HEK293 (cell line): Measurements from ENCODE around the gene ZNF518B.

Source experiments
- KLF1 ChIP-seq: fragments of 450-650 bp; formaldehyde crosslinking; IDR thresholded peaks from 2 replicates; pipeline ENCODE4 v1.5.1; 2016; ENCODE audit warnings: missing biosample characterization, missing genetic modification characterization
- KLF10 ChIP-seq: fragments of 450-650 bp; IDR thresholded peaks from 2 replicates; pipeline ENCODE4 v1.5.1; 2018; ENCODE audit warnings: missing biosample characterization, mild to moderate bottlenecking, missing genetic modification characterization
- MZF1 ChIP-seq: fragments of 450-650 bp; formaldehyde crosslinking; IDR thresholded peaks from 2 replicates; pipeline ENCODE4 v1.5.1; 2017; ENCODE audit warnings: missing biosample characterization, missing genetic modification characterization, borderline replicate concordance
- RBAK ChIP-seq: fragments of 450-650 bp; formaldehyde crosslinking; IDR thresholded peaks from 2 replicates; pipeline ENCODE4 v1.5.1; 2016; ENCODE audit warnings: missing biosample characterization, missing genetic modification characterization
- ZNF610 ChIP-seq: fragments of 450-650 bp; formaldehyde crosslinking; IDR thresholded peaks from 2 replicates; pipeline ENCODE4 v1.5.1; 2016; ENCODE audit warnings: missing biosample characterization, missing genetic modification characterization, borderline replicate concordance
- TF ChIP-seq, protein P1 (sequence below): fragments of 450-650 bp; formaldehyde crosslinking; IDR thresholded peaks from 2 replicates; pipeline ENCODE4 v1.5.1; 2017; ENCODE audit warnings: missing biosample characterization, missing genetic modification characterization
- TF ChIP-seq, protein P2 (sequence below): fragments of 450-650 bp; formaldehyde crosslinking; IDR thresholded peaks from 2 replicates; pipeline ENCODE4 v1.5.1; 2016; ENCODE audit warnings: missing biosample characterization, missing genetic modification characterization
- TF ChIP-seq, protein P3 (sequence below): fragments of 450-650 bp; formaldehyde crosslinking; IDR thresholded peaks from 2 replicates; pipeline ENCODE4 v1.5.1; 2017; ENCODE audit warnings: missing biosample characterization, missing genetic modification characterization
- TF ChIP-seq, protein P4 (sequence below): fragments of 450-650 bp; formaldehyde crosslinking; IDR thresholded peaks from 2 replicates; pipeline ENCODE4 v1.5.1; 2016; ENCODE audit warnings: missing biosample characterization, missing genetic modification characterization

DNA sequence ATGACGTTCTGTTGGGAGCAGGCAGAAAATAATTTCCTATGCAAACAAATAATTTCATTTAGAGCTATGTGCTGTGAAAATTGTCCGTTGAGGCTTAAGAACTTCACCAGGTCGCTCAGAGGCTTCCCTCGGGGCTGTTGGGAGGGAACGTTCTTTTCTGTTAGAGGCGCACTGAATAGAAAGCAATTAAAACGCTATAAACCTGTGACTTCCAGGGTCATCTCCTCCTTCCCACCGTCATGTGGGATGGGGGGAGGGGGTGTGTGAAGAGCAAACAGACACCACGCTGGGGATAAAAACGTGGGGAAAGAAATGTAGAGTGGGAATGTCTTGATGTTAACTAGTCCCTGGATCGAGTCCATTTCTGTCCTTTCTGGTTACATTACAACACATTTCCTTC, 35.2 kb upstream of the ZNF518B start:
- TF ChIP-seq, protein P1, sequence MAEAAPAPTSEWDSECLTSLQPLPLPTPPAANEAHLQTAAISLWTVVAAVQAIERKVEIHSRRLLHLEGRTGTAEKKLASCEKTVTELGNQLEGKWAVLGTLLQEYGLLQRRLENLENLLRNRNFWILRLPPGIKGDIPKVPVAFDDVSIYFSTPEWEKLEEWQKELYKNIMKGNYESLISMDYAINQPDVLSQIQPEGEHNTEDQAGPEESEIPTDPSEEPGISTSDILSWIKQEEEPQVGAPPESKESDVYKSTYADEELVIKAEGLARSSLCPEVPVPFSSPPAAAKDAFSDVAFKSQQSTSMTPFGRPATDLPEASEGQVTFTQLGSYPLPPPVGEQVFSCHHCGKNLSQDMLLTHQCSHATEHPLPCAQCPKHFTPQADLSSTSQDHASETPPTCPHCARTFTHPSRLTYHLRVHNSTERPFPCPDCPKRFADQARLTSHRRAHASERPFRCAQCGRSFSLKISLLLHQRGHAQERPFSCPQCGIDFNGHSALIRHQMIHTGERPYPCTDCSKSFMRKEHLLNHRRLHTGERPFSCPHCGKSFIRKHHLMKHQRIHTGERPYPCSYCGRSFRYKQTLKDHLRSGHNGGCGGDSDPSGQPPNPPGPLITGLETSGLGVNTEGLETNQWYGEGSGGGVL = no peak
- TF ChIP-seq, protein P2, sequence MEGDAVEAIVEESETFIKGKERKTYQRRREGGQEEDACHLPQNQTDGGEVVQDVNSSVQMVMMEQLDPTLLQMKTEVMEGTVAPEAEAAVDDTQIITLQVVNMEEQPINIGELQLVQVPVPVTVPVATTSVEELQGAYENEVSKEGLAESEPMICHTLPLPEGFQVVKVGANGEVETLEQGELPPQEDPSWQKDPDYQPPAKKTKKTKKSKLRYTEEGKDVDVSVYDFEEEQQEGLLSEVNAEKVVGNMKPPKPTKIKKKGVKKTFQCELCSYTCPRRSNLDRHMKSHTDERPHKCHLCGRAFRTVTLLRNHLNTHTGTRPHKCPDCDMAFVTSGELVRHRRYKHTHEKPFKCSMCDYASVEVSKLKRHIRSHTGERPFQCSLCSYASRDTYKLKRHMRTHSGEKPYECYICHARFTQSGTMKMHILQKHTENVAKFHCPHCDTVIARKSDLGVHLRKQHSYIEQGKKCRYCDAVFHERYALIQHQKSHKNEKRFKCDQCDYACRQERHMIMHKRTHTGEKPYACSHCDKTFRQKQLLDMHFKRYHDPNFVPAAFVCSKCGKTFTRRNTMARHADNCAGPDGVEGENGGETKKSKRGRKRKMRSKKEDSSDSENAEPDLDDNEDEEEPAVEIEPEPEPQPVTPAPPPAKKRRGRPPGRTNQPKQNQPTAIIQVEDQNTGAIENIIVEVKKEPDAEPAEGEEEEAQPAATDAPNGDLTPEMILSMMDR (tag by site-specific recombination) = no peak
- TF ChIP-seq ZNF610 (tag by site-specific recombination) = no peak
- no peak for TF ChIP-seq RBAK (tag by site-specific recombination)
- no peak for TF ChIP-seq MZF1 (tag by site-specific recombination)
- TF ChIP-seq, protein P3, sequence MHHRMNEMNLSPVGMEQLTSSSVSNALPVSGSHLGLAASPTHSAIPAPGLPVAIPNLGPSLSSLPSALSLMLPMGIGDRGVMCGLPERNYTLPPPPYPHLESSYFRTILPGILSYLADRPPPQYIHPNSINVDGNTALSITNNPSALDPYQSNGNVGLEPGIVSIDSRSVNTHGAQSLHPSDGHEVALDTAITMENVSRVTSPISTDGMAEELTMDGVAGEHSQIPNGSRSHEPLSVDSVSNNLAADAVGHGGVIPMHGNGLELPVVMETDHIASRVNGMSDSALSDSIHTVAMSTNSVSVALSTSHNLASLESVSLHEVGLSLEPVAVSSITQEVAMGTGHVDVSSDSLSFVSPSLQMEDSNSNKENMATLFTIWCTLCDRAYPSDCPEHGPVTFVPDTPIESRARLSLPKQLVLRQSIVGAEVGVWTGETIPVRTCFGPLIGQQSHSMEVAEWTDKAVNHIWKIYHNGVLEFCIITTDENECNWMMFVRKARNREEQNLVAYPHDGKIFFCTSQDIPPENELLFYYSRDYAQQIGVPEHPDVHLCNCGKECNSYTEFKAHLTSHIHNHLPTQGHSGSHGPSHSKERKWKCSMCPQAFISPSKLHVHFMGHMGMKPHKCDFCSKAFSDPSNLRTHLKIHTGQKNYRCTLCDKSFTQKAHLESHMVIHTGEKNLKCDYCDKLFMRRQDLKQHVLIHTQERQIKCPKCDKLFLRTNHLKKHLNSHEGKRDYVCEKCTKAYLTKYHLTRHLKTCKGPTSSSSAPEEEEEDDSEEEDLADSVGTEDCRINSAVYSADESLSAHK (tag by site-specific recombination) = no peak
- TF ChIP-seq KLF10 (tag by site-specific recombination) = no peak
- TF ChIP-seq, protein P4, sequence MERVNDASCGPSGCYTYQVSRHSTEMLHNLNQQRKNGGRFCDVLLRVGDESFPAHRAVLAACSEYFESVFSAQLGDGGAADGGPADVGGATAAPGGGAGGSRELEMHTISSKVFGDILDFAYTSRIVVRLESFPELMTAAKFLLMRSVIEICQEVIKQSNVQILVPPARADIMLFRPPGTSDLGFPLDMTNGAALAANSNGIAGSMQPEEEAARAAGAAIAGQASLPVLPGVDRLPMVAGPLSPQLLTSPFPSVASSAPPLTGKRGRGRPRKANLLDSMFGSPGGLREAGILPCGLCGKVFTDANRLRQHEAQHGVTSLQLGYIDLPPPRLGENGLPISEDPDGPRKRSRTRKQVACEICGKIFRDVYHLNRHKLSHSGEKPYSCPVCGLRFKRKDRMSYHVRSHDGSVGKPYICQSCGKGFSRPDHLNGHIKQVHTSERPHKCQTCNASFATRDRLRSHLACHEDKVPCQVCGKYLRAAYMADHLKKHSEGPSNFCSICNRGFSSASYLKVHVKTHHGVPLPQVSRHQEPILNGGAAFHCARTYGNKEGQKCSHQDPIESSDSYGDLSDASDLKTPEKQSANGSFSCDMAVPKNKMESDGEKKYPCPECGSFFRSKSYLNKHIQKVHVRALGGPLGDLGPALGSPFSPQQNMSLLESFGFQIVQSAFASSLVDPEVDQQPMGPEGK (tag by site-specific recombination) = no peak
- no peak for TF ChIP-seq KLF1 (tag by site-specific recombination)
